Measurements from ENCODE around the gene FSTL1.

The FSTL1 gene

DNA sequence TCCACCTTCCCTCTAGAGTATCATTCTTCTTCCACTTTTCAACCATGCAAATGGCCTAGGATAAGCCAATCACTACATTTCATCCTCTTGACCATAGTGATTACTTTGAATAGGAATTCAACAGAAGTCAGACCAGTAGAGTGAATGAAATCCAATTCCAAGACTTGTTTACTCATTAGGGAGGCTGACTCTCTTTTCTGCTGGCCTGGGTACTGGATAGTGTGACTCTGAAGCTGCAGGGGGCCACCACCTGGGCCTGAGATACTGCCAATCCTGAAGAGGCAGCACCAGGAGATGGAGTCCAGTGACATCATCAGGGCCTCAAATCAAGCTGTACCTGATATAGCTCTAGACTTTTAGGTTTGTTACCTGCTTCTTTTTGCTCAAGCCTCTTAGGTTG, 7.0 kb upstream of the FSTL1 start:
- peaks cover 19% of the 10 kb centered on the region for H3K27me3 ChIP-seq
- no peak overlapping the region for H3K4me3 ChIP-seq (ENCODE audit: low read depth in 1 of 2, low read length in 1 of 2)

DNA sequence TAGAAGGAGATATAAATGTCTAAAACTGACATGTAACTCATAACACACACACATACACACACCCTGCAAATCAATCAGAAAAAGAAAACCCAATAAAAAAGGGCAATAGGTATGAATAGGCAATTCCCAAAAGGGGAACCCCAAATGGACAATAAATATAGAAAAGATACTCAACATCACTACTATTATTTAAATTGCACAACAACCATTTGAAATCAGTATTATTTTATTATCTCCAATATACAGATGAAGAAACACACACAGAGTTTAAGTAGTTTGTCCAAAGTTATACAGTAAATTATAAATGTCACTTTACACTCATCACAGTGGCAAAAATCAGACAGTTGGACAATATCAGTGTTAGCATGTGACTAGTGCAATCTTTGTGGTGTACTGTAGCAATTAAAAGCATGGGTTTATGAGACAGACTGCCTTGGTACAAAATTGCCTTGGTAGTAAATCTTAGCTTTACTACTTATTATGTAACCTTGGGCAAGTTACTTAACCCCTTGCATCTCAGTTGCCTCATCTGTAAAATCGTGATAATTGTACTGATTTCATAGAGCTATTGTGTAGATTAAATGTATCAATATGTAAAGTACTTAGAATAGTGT, 3.4 kb upstream of the FSTL1 start:
- H3K4me3 ChIP-seq (ENCODE audit: low read depth in 1 of 2, low read length in 1 of 2): no peak overlapping the region
- TF ChIP-seq CTCF (IDR thresholded peaks at IDR 0.05): no peak
- H3K27ac ChIP-seq: no peak overlapping the region
- H3K36me3 ChIP-seq: no peaks in the 10 kb centered on the region
- H3K9me3 ChIP-seq: no peaks in the 10 kb centered on the region
- H3K27me3 ChIP-seq: peaks cover 56% of the 10 kb centered on the region
- peaks cover 3 to 13% of the 10 kb centered on the region in 2 experiments for H3K4me1 ChIP-seq (ENCODE audit: control insufficient read depth in 1 of 2, insufficient read depth in 1 of 2, low read depth in 1 of 2, low read length in 1 of 2)

More for the DNA sequence above, 7.0 kb upstream of the FSTL1 start:
- H3K36me3 ChIP-seq: no peaks in the 10 kb centered on the region
- H3K27ac ChIP-seq: no peak overlapping the region
- no peaks in the 10 kb centered on the region for H3K4me1 ChIP-seq (ENCODE audit: control insufficient read depth in 1 of 2, insufficient read depth in 1 of 2, low read depth in 1 of 2, low read length in 1 of 2)
- no peaks in the 10 kb centered on the region for H3K9me3 ChIP-seq
- no peak for TF ChIP-seq CTCF (IDR thresholded peaks at IDR 0.05)

DNA sequence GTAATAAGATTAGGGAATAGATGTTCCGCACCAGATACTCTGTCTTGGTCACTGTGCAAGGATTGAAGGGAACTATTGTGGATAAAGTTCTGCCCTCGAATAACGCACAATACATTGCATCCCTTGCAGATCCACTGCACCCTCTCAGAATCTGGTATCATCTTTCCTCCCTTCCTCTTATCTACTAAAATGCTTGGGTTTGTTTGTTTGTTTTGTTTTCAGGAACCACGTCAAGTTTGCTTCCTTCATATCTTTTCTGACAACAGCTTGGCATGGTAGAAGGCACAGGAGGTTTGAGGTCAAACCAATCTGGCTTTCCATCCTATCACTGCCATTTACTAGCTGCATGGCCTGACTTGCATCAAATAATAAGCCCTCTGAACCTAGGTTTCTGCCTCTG, 2.0 kb upstream of the FSTL1 start:
- peaks cover 3 to 13% of the 10 kb centered on the region in 2 experiments for H3K4me1 ChIP-seq (ENCODE audit: control insufficient read depth in 1 of 2, insufficient read depth in 1 of 2, low read depth in 1 of 2, low read length in 1 of 2)
- no peak overlapping the region for H3K4me3 ChIP-seq (ENCODE audit: low read depth in 1 of 2, low read length in 1 of 2)
- no peaks in the 10 kb centered on the region for H3K9me3 ChIP-seq
- H3K27me3 ChIP-seq: peaks cover 69% of the 10 kb centered on the region
- no peak overlapping the region for H3K27ac ChIP-seq
- no peaks in the 10 kb centered on the region for H3K36me3 ChIP-seq
- TF ChIP-seq CTCF (IDR thresholded peaks at IDR 0.05): no peak

GRCh38 chr3:120451806-120452205, 1.0 kb upstream of the FSTL1 start:
- no peak for TF ChIP-seq CTCF (IDR thresholded peaks at IDR 0.05)
- Histone ChIP-seq H3K9me3 (no peaks in the 10 kb centered on the region), H3K27ac (no peak overlapping the region), H3K27me3 (peaks cover 79% of the 10 kb centered on the region), H3K4me1 (ENCODE audit: control insufficient read depth in 1 of 2, insufficient read depth in 1 of 2, low read depth in 1 of 2, low read length in 1 of 2) (peaks cover 3 to 13% of the 10 kb centered on the region in 2 experiments), H3K36me3 (no peaks in the 10 kb centered on the region), H3K4me3 (ENCODE audit: low read depth in 1 of 2, low read length in 1 of 2) (no peak overlapping the region)

- peaks cover 3 to 13% of the 10 kb centered on the region in 2 experiments for H3K4me1 ChIP-seq (ENCODE audit: control insufficient read depth in 1 of 2, insufficient read depth in 1 of 2, low read depth in 1 of 2, low read length in 1 of 2)
- TF ChIP-seq CTCF (IDR thresholded peaks at IDR 0.05): no peak
- H3K4me3 ChIP-seq (ENCODE audit: low read depth in 1 of 2, low read length in 1 of 2): peak overlapping the region in 1 of 2 experiments; percentile 57
- no peaks in the 10 kb centered on the region for H3K9me3 ChIP-seq
- H3K27me3 ChIP-seq: peaks cover 84% of the 10 kb centered on the region
- H3K27ac ChIP-seq: no peak overlapping the region
- no peaks in the 10 kb centered on the region for H3K36me3 ChIP-seq
Observed at GRCh38 chr3:120451272-120451761, 525 bp upstream of the FSTL1 start.

Measured in neutrophil (primary cell).